ENCODE results near the gene KRT33A.

KRT33A gene

DNA sequence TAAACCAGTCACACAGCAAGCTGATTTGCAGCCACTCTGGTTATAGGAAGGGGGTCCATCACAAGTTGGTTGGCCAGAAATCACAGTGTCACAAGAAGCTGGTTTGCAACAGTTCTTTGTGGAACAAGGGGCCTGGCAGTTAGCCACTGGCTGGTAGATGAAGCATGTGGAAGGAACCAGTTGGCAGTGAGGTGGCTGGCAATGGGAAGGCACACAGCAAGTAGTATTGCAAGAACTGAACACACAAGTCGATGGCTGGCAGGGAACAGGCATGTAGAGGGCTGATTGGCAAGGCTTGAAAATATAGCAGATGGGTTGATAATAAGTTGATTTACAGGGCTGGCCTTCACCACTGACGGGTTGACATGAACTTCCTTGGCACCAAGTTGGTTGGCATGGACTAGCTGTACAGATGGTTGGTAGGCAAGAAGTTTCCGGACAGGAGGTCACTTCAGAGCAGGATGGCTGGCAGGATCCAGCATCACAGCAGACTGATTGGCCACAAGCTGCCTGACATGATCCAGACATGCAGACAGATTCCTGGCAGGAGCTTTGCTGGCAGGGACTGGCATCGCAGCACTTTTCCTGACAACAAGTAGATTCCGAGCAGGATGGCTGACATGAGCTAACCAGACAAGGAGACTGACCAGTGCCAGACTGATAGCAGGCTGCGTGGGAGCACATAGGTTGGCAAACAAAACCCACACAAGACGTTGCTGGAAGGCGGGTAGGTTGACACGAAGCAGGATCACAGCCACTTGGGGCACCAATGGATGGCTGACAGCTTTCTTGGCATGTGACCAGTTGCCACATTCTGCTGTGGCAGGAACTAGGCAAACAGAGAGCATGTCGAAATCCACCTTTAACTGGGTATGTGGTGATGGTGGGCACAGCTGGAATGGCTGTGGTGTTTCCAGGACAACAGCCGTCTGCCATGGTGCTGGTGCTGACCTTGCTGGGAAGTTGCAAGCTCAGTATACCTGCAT, 48.4 kb downstream of the KRT33A start, which contains the start of gene KRTAP29-1:
KRTAP29-1 (minus strand) TSS at position 936 of the 986 bp plus-strand sequence; CDS start at position 936, 0 bp downstream.
- DNase-seq (ENCODE audit: low read depth): no peak

DNA sequence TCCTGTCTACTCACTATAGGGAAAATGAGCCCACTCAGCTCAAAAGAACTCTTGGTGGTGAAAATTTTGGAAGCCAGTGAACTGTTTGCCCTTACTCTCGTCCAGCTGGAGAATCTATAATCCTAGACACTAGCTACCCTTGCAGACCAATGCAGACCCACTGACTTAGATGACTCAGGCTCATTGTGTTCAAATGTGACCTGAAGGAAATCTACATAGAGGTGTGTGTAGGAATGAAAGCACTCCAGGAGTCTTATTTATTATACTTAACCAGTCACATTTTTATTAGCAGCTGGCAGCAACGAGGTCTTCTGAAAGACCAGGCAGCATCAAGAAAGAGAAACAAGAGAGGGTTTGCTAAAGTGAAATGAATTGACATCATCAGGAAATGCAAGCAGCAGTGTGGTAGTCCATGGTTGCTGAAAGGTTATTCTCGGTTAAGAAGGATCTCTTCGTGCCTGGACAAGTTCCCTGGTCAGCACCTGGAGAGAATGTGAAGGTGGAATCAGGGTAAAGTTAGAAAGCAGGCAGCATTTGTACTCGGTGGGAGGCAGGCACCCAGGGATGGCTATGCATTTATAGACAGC, 49.3 kb downstream of the KRT33A start:
- no peak for DNase-seq (ENCODE audit: low read depth)

GRCh38 chr17:41298458-41299135, 52.0 kb downstream of the KRT33A start:
- DNase-seq (ENCODE audit: low read depth): no peak

DNA sequence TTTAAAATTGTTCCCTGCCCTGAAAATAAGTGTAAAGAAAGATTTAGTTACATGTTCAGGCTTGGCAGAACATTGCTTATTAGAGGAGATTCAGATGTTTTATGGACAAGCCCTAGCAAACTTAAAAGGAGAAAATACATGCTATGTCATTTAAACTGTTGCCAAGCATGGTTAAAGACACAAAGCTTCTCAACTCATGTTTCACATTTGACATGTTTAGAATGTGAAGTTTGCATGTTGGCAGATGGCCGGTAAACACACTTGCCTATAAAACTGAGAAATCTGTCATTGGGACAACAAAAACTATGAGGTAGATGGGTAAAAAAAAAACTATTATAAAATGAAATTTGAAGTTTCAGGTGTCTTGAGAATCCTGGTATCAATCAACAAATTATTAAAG, 53.8 kb downstream of the KRT33A start:
- no peak for DNase-seq (ENCODE audit: low read depth)
